ENCODE data around the gene ITPRIPL1.

The ITPRIPL1 gene

DNA sequence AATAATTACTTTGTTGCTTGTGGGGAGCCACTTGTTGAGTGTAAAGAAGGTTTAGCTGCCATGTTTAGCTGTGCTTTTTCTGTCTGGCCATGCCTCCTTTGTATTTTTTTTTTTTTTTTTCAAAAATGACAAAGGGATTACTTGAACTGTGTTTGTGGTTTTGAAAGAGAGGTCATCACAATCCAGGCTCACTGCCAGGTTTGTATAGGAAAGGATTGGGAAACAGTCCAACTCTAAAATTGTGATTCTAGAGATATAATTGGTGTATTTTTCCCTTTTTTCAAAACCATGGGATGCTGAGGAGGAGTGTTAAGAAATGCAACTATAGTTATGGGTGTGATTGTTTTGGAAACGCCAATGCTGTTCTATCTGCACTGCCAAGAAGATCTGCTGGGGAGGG lies 4.3 kb downstream of the ITPRIPL1 start:
- TF ChIP-seq, protein P1, sequence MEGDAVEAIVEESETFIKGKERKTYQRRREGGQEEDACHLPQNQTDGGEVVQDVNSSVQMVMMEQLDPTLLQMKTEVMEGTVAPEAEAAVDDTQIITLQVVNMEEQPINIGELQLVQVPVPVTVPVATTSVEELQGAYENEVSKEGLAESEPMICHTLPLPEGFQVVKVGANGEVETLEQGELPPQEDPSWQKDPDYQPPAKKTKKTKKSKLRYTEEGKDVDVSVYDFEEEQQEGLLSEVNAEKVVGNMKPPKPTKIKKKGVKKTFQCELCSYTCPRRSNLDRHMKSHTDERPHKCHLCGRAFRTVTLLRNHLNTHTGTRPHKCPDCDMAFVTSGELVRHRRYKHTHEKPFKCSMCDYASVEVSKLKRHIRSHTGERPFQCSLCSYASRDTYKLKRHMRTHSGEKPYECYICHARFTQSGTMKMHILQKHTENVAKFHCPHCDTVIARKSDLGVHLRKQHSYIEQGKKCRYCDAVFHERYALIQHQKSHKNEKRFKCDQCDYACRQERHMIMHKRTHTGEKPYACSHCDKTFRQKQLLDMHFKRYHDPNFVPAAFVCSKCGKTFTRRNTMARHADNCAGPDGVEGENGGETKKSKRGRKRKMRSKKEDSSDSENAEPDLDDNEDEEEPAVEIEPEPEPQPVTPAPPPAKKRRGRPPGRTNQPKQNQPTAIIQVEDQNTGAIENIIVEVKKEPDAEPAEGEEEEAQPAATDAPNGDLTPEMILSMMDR (conservative IDR thresholded peaks at IDR 0.05; ENCODE audit: low read depth, low read length) = no peak
- DNase-seq (ENCODE audit: low read depth) = peak; percentile 74
- H3K4me3 ChIP-seq (ENCODE audit: low read depth, low read length) = no peak overlapping the region

DNA sequence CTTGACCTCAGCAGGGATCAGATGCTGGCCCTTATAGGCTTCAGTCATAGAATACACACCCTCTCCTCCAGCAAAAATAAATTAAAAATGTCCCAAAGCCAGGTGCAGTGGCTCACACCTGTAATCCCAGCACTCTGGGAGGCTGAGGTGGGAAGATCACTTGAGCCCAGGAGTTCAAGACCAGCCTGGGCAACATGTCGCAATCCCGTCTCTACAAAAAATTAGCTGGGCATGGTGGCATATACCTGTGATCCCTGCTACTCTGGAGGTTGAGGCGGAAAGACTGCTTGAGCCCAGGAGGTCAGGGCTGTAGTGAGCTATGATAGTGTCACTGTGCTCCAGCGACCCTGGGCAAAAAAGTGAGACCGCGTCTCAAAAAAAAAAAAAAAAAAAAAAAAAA lies 4.8 kb downstream of the ITPRIPL1 start:
- TF ChIP-seq, protein P1 (conservative IDR thresholded peaks at IDR 0.05; ENCODE audit: low read depth, low read length) = no peak
- no peak overlapping the region for H3K4me3 ChIP-seq (ENCODE audit: low read depth, low read length)
- DNase-seq (ENCODE audit: low read depth) = no peak

- TF ChIP-seq, protein P1 (conservative IDR thresholded peaks at IDR 0.05; ENCODE audit: low read depth, low read length) = no peak
- DNase-seq (ENCODE audit: low read depth) = no peak
- no peak overlapping the region for H3K4me3 ChIP-seq (ENCODE audit: low read depth, low read length)
Measured at GRCh38 chr2:96330407-96330806, 5.3 kb downstream of the ITPRIPL1 start.

- TF ChIP-seq, protein P1 (conservative IDR thresholded peaks at IDR 0.05; ENCODE audit: low read depth, low read length) = no peak
- H3K4me3 ChIP-seq (ENCODE audit: low read depth, low read length) = no peak overlapping the region
- DNase-seq (ENCODE audit: low read depth) = no peak
Measured at GRCh38 chr2:96333708-96334107, 8.6 kb downstream of the ITPRIPL1 start.

GRCh38 chr2:96336104-96336775 lies 11.1 kb downstream of the ITPRIPL1 start:
- peak overlapping the region; percentile 88 for H3K4me3 ChIP-seq (ENCODE audit: low read depth, low read length)
- no peak for DNase-seq (ENCODE audit: low read depth)
- TF ChIP-seq, protein P1 (conservative IDR thresholded peaks at IDR 0.05; ENCODE audit: low read depth, low read length) = no peak

- no peak overlapping the region for H3K4me3 ChIP-seq (ENCODE audit: low read depth, low read length)
- TF ChIP-seq, protein P1 (conservative IDR thresholded peaks at IDR 0.05; ENCODE audit: low read depth, low read length) = no peak
- no peak for DNase-seq (ENCODE audit: low read depth)
Measured at GRCh38 chr2:96336873-96337272, 11.8 kb downstream of the ITPRIPL1 start.
